Testis (tissue), 3 donors: ENCODE data around the gene CDH4. TPM values are rescaled to one million over a fixed set of nuclear protein-coding genes. Genes with fewer than 3 reads are reported as not detected.

Source experiments
- DNase-seq: peaks from one replicate; pipeline ENCODE4 v3.0.0-alpha.2; 2019
- H3K27ac ChIP-seq, 2 donors: fragments of 200-600 bp; sonication (generic); one replicate each; pipeline ENCODE4 v1.5.1; 2019
- H3K27me3 ChIP-seq: fragments of 200-600 bp; sonication (generic); one replicate; pipeline ENCODE4 v1.5.1; 2019
- H3K36me3 ChIP-seq: fragments of 200-600 bp; sonication (generic); one replicate; pipeline ENCODE4 v1.5.1; 2017; ENCODE audit warnings: low read depth; ENCODE audit errors: missing control alignments
- H3K4me1 ChIP-seq: fragments of 200-600 bp; sonication (generic); one replicate; pipeline ENCODE4 v1.5.1; 2019
- H3K4me3 ChIP-seq, 2 donors: fragments of 200-600 bp; sonication (generic); one replicate each; pipeline ENCODE4 v1.5.1; 2017 to 2019
- H3K9me3 ChIP-seq: fragments of 200-600 bp; sonication (generic); one replicate; pipeline ENCODE4 v1.5.1; 2017
- POLR2A ChIP-seq: fragments of 450-650 bp; IDR thresholded peaks from one replicate; pipeline ENCODE4 v1.6.1; 2017; ENCODE audit warnings: antibody characterized with exemption, mild to moderate bottlenecking, moderate library complexity
- WGBS, 2 donors: methylation state at CpG; one replicate each; pipeline ENCODE4 v1.1.5; 2018; 5-methylcytosine and 5-hydroxymethylcytosine counted together
- intact Hi-C: fragments of 100-400 bp; cut with DNase I; formaldehyde crosslinking; loops from one replicate; pipeline ENCODE4 v1.15.1; 2023; ENCODE audit warnings: low total_unique reads
- polyA plus RNA-seq: library from polyadenylated mRNA; stranded (reverse); fragments of 350-450 nt; fragmentation: Illumina TruSeq; extraction: RNeasy Lipid Tissue Mini Kit (QIAGEN cat#74804); gene quantifications from one replicate; pipeline ENCODE4 v1.2.3, GENCODE V29; 2014; ENCODE audit warnings: low read depth, low replicate concordance; ENCODE audit not compliant: insufficient read depth
- total RNA-seq, 2 donors: library from RNA; depleted of rRNA; stranded (reverse); fragments of >200 nt; gene quantifications; one replicate each; pipeline ENCODE4 v1.2.3, GENCODE V29; 2016
- TF ChIP-seq, protein P1 (sequence below), 3 experiments: fragments of 450-650 bp in 2 of 3; fragments of 200-600 bp in 1 of 3; sonication (generic) in 1 of 3; IDR thresholded peaks; one replicate each; pipeline ENCODE4 v1.5.1; 2016 to 2019; ENCODE audit warnings: antibody characterized with exemption in 3 of 3, mild to moderate bottlenecking in 2 of 3, moderate library complexity in 1 of 3

Gene CDH4
- total and polyA plus RNA-seq, 3 donors from 2014 or later, result 1.4 to 3.3 (median 1.9) TPM

DNA sequence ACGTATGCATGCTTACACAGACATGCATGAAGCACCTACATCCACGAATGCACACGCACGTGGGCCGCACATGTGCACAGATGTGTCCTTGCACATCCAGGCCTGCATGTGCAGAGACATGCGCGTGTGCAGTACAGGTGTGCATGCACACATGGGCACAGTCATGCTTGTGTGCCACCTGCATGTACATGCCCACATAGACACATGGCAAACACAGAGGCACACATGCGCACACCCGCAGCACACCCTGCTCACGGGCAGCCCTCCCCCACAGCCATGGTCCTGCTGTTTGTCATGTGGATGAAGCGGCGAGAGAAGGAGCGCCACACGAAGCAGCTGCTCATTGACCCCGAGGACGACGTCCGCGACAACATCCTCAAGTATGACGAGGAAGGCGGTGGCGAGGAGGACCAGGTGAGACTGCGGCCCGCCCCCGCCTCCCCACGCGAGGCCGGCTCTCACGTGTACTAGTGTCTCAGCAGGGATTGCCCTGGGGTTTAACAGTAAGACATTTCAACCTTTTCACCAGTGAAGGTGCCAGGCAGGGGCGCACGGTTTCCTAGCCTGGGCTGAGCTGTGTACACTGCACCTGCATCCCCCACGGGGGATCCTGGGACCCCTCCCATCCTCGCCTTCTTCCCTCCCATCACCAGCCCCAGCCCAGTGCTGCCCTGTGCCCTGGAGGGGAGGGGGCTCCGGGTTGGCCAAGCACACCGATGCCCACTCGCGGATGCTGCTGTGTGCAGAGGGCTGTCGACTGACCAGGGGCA is 680.8 kb downstream of the CDH4 start:
- no peak for DNase-seq
- intact Hi-C loops, result no loop called here
- WGBS, 2 donors, result 92 to 94% methylated on average over 26 to 38 of the region's 38 CpGs

DNA sequence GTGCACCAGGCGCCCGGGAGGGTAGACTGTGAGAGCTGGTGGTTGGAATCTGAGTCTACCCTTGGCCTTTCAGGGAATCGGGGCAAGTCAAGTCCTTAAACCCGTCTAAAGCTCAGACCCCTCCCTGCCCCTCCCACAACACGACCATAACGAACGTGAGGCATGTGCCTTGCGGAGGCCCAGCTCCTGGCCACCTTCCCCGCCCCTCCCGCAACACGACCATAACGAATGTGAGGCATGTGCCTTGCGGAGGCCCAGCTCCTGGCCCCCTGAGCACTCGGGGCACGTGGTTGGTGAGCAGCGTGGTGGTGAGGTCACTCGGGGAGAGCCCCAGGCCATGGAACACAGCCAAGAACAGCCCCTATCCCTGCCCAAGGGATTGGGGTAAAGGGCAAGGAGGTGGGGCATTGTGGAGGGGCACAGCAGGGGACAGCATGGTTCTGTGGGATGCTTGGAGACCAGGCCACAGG is 681.5 kb downstream of the CDH4 start:
- H3K9me3 ChIP-seq, result no peaks in the 10 kb centered on the region
- TF ChIP-seq, protein P1, sequence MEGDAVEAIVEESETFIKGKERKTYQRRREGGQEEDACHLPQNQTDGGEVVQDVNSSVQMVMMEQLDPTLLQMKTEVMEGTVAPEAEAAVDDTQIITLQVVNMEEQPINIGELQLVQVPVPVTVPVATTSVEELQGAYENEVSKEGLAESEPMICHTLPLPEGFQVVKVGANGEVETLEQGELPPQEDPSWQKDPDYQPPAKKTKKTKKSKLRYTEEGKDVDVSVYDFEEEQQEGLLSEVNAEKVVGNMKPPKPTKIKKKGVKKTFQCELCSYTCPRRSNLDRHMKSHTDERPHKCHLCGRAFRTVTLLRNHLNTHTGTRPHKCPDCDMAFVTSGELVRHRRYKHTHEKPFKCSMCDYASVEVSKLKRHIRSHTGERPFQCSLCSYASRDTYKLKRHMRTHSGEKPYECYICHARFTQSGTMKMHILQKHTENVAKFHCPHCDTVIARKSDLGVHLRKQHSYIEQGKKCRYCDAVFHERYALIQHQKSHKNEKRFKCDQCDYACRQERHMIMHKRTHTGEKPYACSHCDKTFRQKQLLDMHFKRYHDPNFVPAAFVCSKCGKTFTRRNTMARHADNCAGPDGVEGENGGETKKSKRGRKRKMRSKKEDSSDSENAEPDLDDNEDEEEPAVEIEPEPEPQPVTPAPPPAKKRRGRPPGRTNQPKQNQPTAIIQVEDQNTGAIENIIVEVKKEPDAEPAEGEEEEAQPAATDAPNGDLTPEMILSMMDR (IDR thresholded peaks at IDR 0.05), result no peak
- H3K27ac ChIP-seq, result no peak overlapping the region
- no peaks in the 10 kb centered on the region for H3K36me3 ChIP-seq
- no peak overlapping the region for H3K4me3 ChIP-seq
- intact Hi-C loops, result no loop called here
- no peak for DNase-seq
- no peaks in the 10 kb centered on the region for H3K27me3 ChIP-seq
- no peaks in the 10 kb centered on the region for H3K4me1 ChIP-seq
- 76 to 100% methylated on average over 2 to 17 of the region's 17 CpGs for WGBS, 2 donors

More for the DNA sequence above, 680.8 kb downstream of the CDH4 start:
- Histone ChIP-seq H3K4me1 (no peaks in the 10 kb centered on the region), H3K27me3 (no peaks in the 10 kb centered on the region), H3K27ac (no peak overlapping the region), H3K4me3 (no peak overlapping the region), H3K9me3 (no peaks in the 10 kb centered on the region), H3K36me3 (no peaks in the 10 kb centered on the region)
- TF ChIP-seq, protein P1 (IDR thresholded peaks at IDR 0.05), result no peak
- TF ChIP-seq POLR2A, result no peak

DNA sequence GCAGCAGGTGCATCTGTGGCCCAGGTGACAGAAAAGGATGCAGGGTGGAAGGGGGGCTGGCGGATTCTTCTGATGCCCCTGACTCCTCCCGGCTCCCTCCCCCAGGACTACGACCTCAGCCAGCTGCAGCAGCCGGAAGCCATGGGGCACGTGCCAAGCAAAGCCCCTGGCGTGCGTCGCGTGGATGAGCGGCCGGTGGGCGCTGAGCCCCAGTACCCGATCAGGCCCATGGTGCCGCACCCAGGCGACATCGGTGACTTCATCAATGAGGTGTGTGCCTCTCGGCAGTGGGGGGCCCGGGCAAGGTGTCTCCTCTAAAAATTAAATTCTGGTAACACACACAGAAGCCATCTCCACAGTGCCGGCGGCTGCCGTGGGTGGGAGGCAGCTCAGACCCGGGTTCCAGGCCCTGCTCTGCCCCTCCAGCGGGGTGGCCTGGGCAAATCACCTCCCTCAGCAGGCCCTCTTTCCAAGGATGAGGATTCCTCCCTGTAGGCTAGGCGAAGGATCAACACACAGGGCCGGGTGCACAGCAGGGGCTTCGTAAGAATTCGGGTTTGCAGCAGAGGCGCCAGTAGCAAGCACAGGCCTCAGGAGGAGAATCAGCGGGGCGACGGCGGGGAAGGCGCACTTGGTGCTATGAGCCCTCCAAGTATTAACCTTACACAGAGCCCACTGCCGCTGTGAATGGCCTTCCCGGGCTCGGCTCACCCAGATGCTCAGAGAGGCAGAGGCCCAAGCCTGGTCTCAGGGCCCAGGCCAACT is 682.1 kb downstream of the CDH4 start:
- no peak for DNase-seq
- intact Hi-C loops, result no loop called here
- WGBS, 2 donors, result 91 to 96% methylated on average over 13 to 22 of the region's 36 CpGs

DNA sequence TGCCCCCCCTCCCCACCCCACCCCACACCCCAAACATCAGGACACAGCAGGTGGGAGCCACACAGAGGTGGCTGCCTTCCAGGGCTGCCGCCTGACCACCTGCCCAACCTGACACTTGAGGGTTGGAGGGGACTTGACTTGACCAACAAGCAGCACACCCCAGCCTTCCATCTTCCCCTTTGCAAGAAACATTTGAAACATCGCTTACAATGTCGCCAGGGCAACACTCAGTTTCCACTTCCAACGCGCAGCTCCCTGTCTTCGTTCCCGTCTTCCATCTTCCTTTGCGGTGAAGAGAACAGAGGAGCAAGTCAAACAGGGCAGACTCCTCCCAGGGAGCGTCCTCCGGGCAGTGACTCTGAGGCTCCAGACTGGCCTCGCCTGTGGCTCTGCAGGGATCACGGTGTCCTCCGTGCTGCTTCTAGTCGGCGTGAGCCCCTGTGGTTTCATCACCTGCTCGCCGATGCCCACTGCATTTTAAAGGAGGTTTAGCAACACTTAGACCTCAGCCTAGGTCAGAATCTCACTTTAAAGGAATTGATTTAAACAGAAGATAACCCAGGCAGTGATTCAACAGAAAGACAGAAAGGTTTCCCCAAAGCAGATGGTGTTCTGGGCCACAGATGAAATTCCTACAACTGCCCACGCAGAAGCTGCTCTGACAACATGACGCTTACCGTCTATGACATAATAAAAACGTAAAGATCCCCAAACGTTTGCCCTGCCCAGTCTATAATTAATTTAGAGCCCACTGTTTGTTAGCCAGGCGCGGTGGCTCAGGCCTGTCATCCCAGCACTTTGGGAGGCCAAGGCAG is 682.9 kb downstream of the CDH4 start:
- H3K36me3 ChIP-seq, result no peaks in the 10 kb centered on the region
- H3K27ac ChIP-seq, result no peak overlapping the region
- 84 to 90% methylated on average over 23 to 24 of the region's 24 CpGs for WGBS, 2 donors
- no peaks in the 10 kb centered on the region for H3K9me3 ChIP-seq
- no peak for TF ChIP-seq POLR2A
- TF ChIP-seq, protein P1 (IDR thresholded peaks at IDR 0.05), result no peak
- H3K27me3 ChIP-seq, result no peaks in the 10 kb centered on the region
- H3K4me1 ChIP-seq, result no peaks in the 10 kb centered on the region
- no peak for DNase-seq
- H3K4me3 ChIP-seq, result no peak overlapping the region
- intact Hi-C loops, result no loop called here

More for the DNA sequence above, 682.1 kb downstream of the CDH4 start:
- H3K4me1 ChIP-seq, result no peaks in the 10 kb centered on the region
- TF ChIP-seq, protein P1 (IDR thresholded peaks at IDR 0.05), result no peak
- H3K9me3 ChIP-seq, result no peaks in the 10 kb centered on the region
- no peak overlapping the region for H3K27ac ChIP-seq
- no peaks in the 10 kb centered on the region for H3K36me3 ChIP-seq
- H3K27me3 ChIP-seq, result no peaks in the 10 kb centered on the region
- H3K4me3 ChIP-seq, result no peak overlapping the region
